ENCODE data around the gene ZFPM1. TPM values are rescaled to one million over a fixed set of nuclear protein-coding genes. Genes with fewer than 3 reads are reported as not detected.

Gene ZFPM1
- polyA plus RNA-seq, 3 donors: 2.1 to 5.7 (median 4.6) TPM

DNA sequence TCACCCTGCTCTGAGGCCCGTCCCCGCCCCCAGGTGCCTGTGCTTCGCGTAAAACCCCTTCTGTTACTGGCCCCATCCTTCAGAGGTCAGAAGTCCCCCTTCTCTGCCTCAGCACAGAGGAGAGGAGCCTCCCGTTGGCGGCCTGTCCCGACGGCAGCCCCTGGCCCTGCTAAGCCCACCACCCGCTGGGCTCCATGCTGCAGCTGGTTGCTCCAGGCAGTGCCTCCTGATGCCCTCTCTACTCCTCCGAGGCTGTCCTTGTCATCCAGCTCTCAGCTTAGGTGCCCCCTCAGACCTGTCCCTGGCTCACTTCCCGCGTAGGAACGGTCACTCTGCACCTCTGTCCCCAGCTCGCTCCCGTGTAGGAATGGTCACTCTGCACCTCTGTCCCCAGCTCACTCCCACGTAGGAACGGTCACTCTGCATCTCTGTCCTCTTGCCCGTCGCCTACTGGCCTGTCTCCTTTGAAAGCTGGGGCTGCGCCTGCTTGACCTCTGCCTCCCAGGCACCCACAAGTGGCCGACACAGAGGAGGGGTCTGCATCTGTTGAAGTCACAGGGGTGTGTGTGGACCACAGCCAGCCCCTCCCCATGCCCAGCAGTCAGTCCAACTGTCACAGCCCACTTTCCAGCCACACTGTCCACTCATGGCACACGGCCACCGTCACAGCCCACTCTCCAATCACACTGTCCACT is 85.4 kb downstream of the ZFPM1 start:
- no peak for DNase-seq (ENCODE audit: extremely low read depth in 1 of 11, low read depth in 9 of 11, low spot score in 4 of 11)

DNA sequence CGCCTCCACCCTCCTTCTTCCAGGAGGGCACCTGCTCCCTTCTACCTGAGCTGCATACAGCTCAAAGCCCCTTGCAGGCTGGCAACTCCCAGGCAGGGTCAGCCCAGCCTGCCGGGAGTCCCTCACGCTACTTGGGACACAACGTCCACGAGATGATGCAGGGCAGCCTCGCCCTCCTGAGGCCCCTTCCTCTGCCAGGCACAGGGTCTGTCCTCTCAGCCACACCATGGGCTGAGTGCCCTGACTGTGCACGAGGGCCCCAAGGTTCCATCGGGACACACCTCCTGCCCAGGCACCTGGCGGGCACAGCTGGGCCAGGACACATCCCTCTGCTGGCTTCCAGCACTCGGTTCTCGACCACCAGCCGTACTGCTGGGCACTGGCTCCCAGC is 86.2 kb downstream of the ZFPM1 start:
- no peak for DNase-seq (ENCODE audit: extremely low read depth in 1 of 11, low read depth in 9 of 11, low spot score in 4 of 11)

- DNase-seq (ENCODE audit: extremely low read depth in 1 of 11, low read depth in 9 of 11, low spot score in 4 of 11): no peak
Observed at GRCh38 chr16:88539652-88540345, 86.7 kb downstream of the ZFPM1 start.

- DNase-seq (ENCODE audit: extremely low read depth in 1 of 11, low read depth in 9 of 11, low spot score in 4 of 11): no peak
Observed at GRCh38 chr16:88540346-88540977, 87.4 kb downstream of the ZFPM1 start.

DNA sequence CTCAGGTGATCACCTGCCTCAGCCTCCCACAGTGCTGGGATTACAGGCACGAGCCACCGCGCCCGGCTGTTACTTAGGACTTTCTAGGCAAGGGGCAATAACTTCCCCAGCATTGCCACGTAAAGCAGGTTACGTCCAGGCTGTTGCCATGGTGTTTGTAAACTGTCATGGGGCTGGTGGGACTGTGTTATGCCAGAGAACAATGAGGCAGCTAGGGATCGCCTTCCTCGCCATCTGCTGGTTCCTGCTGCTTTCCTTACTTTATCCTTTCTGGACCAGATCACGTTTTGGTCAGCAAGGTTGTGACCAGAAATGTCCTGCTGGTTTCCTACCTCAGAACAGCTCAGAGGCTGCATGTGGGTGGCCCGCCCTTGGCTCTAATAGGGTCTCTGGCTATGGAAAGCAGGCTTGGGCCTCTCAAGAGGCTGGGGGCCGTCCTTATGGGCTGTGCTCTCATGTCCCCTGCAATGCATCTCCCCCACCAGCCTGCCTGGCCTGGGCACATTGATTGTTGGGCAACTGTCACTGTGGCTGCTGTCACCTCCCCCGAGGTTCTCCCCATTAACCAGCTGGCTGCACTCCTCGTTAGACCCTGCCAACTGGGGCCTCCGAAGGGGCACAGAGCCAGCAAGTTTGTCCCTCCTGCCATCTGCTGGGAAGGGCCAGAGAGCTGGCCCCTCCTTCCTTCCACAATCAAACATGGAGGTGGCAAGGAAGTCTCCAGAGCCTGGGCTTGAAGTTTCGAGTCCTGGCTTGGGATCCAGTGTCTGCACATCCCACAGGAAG is 88.9 kb downstream of the ZFPM1 start:
- DNase-seq (ENCODE audit: extremely low read depth in 1 of 11, low read depth in 9 of 11, low spot score in 4 of 11): no peak

DNA sequence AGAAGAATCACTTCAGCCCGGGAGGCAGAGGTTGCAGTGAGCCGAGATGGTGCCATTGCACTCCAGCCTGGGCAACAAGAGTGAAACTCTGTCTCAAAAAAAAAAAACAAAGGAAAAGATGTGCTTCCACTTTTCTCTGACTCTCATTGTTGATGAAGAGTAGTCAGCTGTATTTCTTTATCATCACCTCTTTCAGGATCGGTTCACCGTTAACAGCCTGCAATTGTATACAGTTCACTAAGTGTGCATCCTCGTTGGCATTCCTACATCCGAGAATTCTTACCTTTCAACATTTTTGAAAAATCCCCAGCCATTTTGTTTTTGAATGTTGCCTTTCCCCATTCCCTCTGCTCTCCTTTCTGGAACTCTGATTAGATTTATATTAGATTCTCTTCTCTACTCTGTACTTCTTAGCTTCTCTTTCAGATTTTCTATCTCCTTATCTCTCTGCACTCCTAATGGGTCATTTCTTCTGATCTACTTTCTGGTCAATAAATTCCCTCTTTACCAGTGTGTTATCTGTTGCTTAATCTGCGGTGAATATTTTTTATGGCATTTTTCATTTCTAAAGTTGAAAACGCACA is 90.2 kb downstream of the ZFPM1 start:
- DNase-seq (ENCODE audit: extremely low read depth in 1 of 11, low read depth in 9 of 11, low spot score in 4 of 11): no peak

GRCh38 chr16:88545781-88546180 is 92.7 kb downstream of the ZFPM1 start:
- no peak for DNase-seq (ENCODE audit: extremely low read depth in 1 of 11, low read depth in 9 of 11, low spot score in 4 of 11)

- no peak for DNase-seq (ENCODE audit: extremely low read depth in 1 of 11, low read depth in 9 of 11, low spot score in 4 of 11)
Observed at GRCh38 chr16:88548131-88548874, 95.2 kb downstream of the ZFPM1 start.

GRCh38 chr16:88548985-88549384 is 95.9 kb downstream of the ZFPM1 start:
- DNase-seq (ENCODE audit: extremely low read depth in 1 of 11, low read depth in 9 of 11, low spot score in 4 of 11): no peak

DNA sequence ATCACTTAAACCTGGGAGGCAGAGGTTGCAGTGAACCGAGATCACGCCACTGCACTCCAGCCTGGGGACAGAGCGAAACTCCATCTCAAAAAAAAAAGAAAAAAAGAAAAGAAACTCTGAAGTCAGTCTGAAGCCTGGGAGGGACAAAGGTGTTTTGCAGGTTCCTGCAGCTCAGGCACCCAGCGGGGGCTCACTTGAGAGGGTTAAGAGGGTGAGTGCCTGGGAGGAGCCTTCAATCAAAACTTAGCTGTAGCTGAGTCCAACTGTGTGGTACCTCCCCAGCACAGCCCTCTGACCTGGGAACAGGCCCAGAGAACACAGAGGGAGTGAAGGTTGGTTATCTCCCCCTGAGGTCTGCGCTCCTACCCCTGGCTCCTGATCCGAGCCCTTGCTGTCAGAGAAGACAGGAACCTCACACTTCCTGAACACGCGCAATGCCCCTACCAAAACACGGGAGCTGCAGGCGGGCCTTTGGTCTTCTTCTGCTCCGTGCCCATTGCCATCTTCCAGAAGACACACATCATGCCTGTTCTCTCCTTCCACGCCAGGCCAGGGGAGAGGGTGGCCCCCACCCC is 96.7 kb downstream of the ZFPM1 start:
- DNase-seq (ENCODE audit: extremely low read depth in 1 of 11, low read depth in 9 of 11, low spot score in 4 of 11): no peak

- DNase-seq (ENCODE audit: extremely low read depth in 1 of 11, low read depth in 9 of 11, low spot score in 4 of 11): no peak
Observed at GRCh38 chr16:88550246-88550661, 97.2 kb downstream of the ZFPM1 start.

GRCh38 chr16:88552166-88552565 is 99.1 kb downstream of the ZFPM1 start:
- DNase-seq (ENCODE audit: extremely low read depth in 1 of 11, low read depth in 9 of 11, low spot score in 4 of 11): no peak

DNA sequence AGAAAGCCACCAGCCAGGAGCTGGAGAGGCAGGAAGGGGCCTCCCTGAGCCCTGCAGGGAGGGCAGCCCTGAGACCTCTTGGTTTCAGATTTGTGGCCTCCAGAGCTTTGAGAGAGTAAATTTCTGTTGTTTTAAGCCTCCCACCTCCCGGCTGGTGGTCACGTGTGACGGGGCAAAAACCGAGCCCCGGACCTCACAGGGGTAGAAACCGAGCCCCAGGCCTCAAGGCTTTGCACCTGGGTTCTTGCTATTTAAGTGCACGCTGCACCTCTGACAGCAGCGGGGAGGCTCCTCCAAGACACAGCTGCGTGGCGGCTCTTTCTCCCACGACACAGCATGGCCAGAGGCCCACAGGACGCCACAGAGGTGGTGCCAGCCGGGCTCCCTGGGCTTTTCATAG is 99.7 kb downstream of the ZFPM1 start:
- no peak for DNase-seq (ENCODE audit: extremely low read depth in 1 of 11, low read depth in 9 of 11, low spot score in 4 of 11)

- DNase-seq (ENCODE audit: extremely low read depth in 1 of 11, low read depth in 9 of 11, low spot score in 4 of 11): no peak
Observed at GRCh38 chr16:88553739-88554138, 100.7 kb downstream of the ZFPM1 start.

DNA sequence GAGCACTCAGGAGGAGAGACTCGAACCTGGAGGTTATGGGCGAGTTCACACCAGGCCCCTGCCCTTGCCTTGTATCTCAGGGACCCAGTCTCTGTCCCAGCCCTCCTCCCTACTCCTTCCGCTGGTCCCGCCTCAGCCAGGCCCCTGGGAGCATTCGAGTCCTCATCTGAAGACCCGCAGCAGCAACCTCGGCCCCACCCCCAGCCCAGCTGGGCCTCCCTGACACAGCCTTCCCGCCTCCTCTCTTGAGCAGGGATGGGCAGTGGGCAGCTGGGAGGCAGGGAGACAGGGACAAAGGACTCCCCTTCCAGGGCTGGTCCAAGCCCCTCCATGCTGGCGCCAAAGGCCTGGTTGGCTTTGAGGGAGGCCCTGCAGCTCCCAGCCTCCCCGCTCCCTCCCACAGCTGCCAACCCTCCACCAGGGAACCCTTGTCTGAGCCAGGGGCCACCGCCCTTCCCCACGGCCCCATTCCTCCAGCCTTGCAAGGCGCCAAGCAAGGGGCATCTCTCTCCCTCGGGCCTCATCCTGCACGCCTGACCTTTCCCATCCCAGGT is 101.7 kb downstream of the ZFPM1 start:
- DNase-seq (ENCODE audit: extremely low read depth in 1 of 11, low read depth in 9 of 11, low spot score in 4 of 11): no peak

GRCh38 chr16:88556294-88556988 is 103.4 kb downstream of the ZFPM1 start:
- no peak for DNase-seq (ENCODE audit: extremely low read depth in 1 of 11, low read depth in 9 of 11, low spot score in 4 of 11)

Measured in renal cortex interstitium (tissue), 11 donors.